NCI-H524 treated with DMSO at 0.1 percent for 48 hours (cell line): Measurements from ENCODE around the gene SBSN.
A peak's percentile ranks its signal among the peaks of the same experiment; 100 is the strongest.

Experiments
- DNase-seq: peaks from one replicate; lab custom pipeline; 2025; lab: John Stamatoyannopoulos, UW

The SBSN gene

GRCh38 chr19:35555301-35556005 is 27.3 kb upstream of the SBSN start:
- peak; percentile 32 for DNase-seq

- no peak for DNase-seq
Observed at GRCh38 chr19:35554076-35554475, 26.0 kb upstream of the SBSN start.

GRCh38 chr19:35553385-35554000 is 25.4 kb upstream of the SBSN start:
- DNase-seq: no peak

GRCh38 chr19:35552534-35553384 is 24.6 kb upstream of the SBSN start:
- no peak for DNase-seq

GRCh38 chr19:35551091-35551810 is 23.1 kb upstream of the SBSN start:
- no peak for DNase-seq

GRCh38 chr19:35549879-35550523 is 21.9 kb upstream of the SBSN start:
- no peak for DNase-seq

- DNase-seq: no peak
Observed at GRCh38 chr19:35549174-35549788, 21.2 kb upstream of the SBSN start.

- DNase-seq: no peak
Observed at GRCh38 chr19:35546532-35546931, 18.4 kb upstream of the SBSN start.

- DNase-seq: no peak
Observed at GRCh38 chr19:35545855-35546381, 17.8 kb upstream of the SBSN start.

- peak; percentile 42 for DNase-seq
Observed at GRCh38 chr19:35545001-35545854, 17.1 kb upstream of the SBSN start, which contains the start of gene TMEM147. TMEM147 (plus strand) TSS chr19:35545626; CDS start chr19:35545740, 114 bp downstream.

GRCh38 chr19:35544110-35544802 is 16.1 kb upstream of the SBSN start:
- DNase-seq: no peak

- DNase-seq: no peak
Observed at GRCh38 chr19:35543280-35544109, 15.4 kb upstream of the SBSN start.

- DNase-seq: no peak
Observed at GRCh38 chr19:35542209-35542608, 14.1 kb upstream of the SBSN start.

GRCh38 chr19:35540356-35540927 is 12.3 kb upstream of the SBSN start:
- DNase-seq: no peak

GRCh38 chr19:35539850-35540249 is 11.7 kb upstream of the SBSN start:
- no peak for DNase-seq

- DNase-seq: no peak
Observed at GRCh38 chr19:35539314-35539713, 11.2 kb upstream of the SBSN start.

GRCh38 chr19:35534803-35535480 is 6.8 kb upstream of the SBSN start:
- no peak for DNase-seq
